Activated CD4-positive, alpha-beta T cell treated with anti-CD3 and anti-CD28 coated beads for 1 hour (primary cell): ENCODE data around the gene CCDC17.
A peak's percentile ranks its signal among the peaks of the same experiment; 100 is the strongest.
"Not testable (repeated sequence)": the region's sequence is repeated elsewhere in the genome, so short reads cannot be mapped to it uniquely, and the experiment has no call there.

ENCODE experiments used
- DNase-seq: peaks from one replicate; pipeline ENCODE4 v3.0.0-alpha.2; 2020

CCDC17 gene

DNA sequence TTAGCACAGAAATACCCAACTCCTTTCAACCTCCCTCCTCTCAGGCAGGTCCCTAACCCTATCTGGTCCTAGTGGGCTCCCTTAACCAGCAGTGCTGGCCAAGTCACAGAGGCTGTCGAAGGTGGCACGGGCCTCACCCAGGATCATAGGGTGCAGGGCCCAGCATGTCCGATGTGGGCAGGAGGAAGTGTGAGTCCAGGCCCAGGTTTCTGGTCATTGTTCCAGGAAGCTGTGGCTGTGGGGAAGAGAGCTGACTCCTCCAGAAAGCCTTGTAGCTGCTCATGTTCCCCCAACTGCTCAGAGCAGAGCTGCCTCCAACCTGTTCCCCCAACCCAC lies 2.4 kb downstream of the CCDC17 start:
- DNase-seq, result no peak

DNA sequence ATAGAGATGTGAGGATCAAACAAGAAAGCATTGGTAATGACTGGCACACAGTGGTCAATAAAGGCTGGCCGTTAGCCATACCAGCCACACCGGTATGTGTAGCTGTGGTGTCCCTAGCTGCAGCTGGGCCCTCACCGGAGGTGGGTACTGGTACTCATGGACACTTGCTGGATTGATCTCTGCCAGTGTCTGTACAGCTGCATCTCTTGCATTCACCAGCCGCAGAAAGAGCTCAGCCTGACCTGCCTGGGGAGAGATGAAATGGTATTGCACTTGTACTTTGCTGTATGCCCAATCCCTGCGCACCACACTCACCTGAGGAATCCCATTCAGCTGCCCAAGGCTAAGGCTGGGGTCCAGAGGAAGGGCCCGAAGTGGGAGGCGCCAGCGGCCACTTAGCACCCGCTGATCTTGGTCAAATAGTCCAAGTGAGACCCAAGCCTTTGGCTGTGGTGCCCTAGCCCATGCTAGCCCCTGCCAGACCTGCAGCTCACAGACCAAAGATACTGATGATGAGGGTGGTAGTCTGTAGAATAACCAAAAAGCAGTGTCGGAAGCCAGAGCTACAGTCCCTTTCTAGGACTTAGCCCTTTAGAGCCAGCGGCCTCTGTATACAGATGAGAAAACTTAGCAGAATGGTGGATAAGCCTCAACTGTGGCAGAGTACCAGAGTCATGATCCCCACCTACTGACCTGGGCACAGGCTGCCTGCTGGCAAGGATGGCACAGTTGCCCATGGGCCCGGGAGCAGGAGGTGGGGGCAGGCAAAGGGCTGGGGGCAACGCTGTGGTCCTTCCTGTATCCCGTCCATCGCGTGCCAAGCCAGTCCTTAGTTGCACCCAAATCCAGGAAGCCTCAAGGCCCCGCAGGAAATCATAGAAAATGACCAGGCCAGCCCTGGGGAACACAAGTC lies 3.0 kb downstream of the CCDC17 start:
- no peak for DNase-seq

DNA sequence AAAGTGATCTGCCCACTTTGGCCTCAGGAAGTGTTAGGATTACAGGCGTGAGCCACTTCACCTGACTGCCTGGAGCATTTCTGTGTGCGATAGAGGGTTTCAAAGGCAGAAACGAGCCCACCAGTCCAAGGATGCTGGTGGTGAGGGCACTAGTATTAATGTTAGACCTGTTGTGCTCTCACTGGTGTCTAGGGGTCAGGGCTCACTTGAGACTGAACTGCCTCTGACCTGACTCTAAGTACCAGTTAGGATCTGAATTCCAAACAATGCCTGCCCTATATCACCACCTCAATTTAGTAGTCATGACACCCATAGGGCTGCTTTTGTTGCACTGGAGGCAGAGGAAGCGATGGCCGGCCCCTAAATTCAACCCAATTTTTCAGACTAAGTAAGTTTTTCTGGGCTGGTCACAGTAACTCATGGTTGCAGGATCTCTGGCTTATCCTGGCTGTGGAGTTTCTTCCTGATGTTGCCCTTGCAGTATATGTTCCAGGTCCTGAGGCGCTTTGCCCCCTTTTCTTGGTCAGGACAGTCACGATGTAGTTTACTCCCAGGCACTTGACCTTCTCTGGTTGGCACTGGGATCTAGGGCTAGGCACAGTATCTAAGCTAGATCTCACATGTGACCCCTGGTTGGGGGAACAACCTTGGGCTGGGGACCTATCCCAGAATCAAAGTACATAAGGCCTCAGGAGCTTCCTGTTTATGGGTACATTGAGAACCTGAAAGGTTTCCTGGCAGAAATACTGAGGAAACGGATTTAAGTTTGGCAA lies 4.5 kb downstream of the CCDC17 start:
- DNase-seq, result no peak

DNA sequence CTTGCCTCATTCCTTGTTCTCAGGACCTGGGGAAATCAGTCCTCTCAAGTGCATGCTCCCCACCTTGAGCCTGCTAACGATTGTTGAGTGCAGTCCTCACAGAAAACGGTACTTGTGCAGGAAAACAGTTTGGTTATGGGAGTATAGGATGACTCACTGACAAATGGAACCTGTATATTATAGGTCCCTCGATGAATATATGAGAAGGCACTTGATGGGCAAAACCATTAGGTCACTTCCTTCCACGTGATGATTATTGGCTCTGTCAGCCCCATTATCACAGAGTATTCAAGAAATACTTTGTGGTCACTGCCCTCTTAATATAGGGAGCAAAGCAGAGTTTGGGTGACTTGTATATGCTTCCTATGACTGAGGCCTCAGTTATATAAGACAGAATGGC lies 6.2 kb downstream of the CCDC17 start:
- DNase-seq, result no peak

DNA sequence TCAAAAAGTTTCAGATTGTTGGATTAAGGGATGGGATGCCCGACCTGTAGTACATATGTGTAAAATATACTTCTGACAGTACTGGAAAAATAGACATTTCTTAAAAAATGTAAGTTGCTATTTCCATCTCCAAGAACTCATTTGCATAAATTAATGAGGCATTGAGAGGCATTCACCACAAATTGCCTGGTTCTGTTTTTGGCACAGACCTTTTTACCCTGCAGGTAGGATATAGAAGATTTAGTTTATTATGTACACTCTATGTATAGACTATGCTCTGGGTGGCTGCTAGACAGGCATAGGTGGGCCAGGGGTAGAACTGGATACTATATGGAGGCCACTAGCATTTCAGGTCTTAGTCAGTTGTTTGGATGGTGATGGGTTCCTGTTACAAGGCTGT lies 8.0 kb downstream of the CCDC17 start:
- no peak for DNase-seq

DNA sequence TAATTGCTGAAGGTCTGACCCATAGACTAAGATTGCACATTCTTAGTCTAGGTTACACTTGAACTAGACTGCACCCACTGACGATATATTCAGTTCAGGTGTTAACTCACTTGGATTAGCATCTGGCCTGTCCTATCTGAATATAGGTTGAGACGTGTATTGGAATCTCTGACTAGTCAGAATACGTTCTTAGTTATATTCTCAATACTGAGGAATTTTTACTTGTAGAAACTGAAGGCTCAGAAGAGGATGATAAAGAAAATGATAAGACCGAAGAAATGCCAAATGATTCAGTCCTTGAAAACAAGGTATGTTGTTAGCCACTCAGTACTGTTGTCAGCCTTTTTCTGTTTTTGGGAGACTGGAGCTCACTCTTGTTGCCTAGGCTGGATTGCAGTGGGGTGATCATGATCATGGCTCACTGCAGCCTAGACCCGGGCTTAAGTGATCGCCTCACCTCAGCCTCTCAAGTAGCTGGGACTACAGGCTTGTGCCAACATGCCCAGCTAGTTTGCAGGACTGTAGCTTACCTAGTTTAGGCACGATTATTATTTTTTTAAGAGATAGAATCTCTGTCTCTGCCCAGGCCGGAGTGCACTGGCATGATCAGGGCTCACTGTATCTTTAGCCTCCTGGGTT lies 10.8 kb downstream of the CCDC17 start:
- no peak for DNase-seq

DNA sequence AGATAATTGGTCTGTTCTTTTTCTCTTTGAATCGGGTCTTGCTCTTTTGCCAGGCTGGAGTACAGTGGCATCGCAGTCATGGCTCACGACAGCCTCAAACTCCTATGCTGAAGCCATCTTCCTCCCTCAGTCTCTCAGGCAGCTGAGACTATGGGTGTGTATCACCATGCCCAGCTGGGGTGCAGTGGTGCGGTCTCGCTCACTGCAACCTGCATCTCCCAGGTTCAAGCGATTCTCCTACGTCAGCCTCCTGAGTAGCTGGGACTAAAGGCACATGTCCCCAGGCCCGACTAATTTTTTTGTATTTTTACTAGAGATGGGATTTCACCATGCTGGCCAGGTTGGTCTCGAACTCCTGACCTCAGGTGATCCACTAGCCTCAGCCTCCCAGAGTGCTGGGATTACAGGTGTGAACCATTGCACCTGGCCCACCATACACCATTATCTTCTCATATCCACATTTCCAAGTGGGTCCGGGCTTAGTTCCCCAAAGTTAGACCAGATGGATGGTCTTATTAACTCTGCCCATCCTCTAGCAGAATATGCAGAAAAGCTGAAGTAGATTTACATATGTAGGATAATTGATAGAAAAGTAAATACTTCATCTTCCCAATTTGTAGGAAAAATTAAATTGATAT lies 13.1 kb downstream of the CCDC17 start:
- DNase-seq, result no peak

DNA sequence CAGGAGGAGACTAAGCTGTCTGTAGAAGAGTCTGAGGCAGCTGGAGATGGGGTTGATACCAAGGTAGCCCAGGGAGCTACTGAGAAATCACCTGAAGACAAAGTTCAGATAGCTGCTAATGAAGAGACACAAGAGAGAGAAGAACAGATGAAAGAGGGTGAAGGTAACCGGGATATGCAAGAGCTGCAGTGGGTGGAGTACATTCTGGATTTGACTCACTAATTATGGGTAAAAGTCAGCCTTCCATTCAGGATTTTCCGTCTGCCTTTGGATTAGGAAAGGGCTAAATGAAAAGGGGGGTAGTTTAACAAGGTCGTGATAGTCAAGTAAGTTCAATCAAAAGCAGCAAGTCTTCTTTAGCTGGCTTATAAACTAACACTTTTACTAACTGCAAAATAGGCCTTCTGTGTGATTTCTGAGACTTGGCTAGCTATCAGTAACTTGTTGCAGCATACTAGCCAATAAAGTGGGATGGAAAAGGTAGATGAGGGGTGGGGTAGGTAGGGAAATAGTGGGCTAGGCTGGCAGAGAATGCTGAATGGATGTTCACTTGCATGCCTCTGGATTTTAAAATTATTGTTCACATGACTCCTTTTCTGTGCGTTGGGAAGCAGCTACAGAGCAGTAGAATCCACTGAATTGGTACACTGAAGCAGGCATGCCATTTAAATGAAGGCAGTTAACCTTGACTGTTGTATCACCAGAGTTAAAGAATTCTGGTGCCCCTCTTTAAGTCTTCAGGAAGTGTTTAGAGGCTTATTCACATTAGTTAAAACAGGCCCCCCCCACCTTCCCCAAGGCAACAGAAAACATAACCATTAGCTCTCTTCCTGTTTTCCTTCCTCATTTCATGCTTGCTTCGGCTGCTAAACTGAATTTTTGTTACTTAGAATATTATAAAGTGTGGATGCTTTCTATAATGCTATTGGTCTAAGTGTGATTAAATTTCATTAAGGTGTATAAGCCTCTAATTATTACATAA lies 15.4 kb downstream of the CCDC17 start:
- DNase-seq, result no peak

DNA sequence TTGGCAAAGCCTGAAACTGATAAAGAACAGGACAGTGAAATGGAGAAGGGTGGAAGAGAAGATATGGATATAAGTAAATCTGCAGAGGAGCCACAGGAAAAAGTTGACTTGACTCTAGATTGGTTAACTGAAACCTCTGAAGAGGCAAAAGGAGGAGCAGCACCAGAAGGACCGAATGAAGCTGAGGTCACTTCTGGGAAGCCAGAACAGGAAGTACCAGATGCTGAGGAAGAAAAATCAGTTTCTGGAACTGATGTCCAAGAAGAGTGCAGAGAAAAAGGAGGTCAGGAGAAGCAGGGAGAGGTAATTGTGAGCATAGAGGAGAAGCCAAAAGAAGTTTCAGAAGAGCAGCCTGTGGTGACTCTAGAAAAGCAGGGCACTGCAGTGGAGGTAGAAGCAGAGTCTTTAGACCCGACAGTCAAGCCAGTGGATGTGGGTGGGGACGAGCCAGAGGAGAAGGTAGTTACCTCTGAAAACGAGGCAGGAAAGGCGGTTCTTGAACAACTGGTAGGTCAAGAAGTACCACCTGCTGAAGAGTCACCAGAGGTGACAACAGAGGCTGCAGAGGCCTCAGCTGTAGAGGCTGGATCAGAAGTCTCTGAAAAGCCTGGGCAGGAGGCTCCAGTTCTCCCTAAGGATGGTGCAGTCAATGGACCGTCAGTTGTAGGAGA lies 16.3 kb downstream of the CCDC17 start:
- DNase-seq, result no peak

DNA sequence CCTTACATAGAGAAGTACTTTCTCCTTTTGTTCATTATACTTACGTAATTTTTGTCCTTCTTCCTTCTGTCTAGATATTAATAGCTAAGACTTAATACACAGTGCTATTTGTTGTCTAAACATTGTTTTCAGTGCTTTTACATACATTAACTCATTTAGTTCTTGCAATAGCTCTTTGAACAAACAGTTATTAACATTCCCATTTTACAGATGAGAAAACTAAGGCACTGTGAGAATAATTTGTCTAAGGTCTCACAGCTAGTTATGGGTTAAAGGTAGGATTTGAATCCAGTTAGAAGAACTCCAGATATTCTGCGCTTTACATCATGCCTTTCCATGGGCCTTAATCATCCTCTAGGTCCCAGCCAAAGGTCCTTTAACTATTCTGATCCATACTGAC lies 19.6 kb downstream of the CCDC17 start:
- no peak for DNase-seq

DNA sequence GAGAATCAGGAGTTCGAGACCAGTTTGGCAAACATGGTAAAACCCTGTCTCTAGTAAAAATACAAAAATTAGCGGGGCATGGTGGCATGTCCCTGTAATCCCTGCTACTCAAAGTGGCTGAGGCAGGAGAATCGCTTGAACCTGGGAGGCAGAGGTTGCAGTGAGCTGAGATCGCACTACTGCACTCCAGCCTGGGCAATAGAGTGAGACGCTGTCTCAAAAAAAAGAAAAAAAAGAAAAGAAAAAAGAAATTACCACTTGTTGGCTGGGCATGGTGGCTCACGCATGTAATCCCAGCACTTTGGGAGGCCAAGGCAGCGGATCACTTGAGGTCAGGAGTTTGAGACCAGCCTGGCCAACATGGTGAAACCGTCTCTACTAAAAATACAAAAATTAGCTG lies 27.1 kb downstream of the CCDC17 start:
- not testable (repeated sequence) for DNase-seq

DNA sequence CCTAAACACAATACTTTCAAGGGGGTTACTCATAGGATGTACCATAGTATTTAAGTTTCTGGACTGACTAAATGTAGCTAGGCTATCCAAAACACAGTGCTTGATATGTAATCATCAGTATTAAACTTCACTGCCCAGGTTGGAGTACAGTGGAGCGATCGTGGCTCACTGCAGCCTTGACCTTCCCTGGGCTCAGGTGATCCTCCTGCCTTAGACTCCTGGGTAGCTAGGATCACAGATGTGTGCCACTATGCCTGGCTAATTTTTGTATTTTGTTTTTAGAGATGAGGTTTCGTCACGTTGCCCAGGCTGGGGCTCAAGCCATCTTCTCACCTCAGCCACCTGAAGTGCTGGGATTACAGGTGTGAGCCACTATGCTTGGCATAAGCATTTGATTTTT lies 29.4 kb downstream of the CCDC17 start:
- no peak for DNase-seq

DNA sequence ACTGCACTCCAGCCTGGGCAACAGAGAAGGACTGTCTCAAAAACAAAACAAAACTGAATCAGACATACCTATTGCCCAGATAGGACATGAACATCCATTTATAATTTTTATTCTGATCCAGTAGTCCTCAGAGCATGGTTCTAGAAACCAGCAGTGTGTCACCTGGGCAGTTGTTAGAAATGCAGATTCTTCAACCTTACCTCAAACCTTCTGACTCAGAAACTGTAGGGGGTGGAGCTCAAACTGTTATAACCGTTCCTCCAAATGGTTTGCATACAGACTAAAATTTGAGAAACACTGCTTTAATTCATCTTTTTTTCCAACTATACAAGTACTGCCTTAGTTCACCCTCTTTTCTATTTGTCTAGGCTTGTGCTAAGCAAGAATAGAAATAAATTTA lies 34.0 kb downstream of the CCDC17 start:
- DNase-seq, result no peak

DNA sequence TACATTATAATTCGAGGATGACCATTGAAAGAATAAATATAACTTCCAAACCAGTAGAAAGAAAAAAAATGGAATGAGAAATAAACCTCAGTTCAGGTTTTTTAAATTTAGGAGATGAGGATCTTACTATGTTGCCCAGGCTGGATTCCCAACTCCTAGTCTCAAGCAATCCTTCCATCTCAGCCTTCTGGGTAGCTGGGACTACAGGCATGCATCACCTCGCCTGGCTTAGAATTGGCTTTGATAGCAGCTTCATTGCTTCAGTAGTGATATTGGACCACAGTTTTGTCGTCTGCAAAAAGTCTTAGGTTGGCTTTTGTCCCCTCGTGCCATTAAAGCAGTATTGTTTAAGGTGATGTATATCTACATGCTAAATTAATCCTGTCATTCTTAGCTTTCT lies 37.1 kb downstream of the CCDC17 start:
- DNase-seq, result no peak

DNA sequence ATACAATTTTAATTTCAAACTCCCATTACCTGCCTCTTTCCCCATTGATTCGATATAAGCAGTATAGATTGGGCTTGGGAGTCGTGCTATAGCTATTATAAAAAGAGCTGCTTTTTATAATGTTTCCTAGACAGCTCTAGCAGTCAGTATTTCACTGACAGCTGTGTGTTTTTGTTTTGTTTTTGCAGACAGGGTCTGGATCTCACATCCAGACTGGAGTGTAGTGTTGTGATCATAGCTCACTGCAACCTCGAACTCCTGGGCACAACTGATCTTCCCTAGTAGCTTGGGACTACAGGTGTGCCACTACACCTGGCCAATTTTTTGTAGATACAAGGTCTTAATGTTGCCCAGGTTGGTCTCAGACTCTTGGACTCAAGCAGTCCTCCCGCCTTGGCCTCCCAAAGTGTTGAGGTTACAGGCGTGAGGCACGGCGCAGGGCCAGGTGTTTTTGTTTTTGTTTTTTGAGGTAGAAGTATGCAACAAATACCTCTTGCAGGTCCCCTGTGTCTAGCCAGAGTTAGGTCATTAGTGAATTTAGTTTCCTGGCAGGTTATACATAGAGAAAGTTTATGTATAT lies 38.3 kb downstream of the CCDC17 start:
- no peak for DNase-seq

DNA sequence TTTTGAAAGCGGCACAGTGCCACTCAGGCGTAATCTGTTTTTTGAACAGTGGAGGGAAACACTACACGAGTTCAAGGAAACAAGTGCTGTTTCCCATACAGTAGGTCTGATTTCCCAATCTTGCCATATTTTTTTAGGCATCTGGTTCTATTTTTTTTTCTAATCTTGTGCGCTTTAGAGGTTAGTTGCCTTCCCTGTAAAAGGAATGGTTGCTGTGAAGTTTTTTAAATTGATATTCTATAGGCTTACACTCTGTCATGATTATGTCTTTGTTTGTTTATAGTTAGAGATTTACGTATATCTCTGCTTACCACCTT lies 38.8 kb downstream of the CCDC17 start:
- DNase-seq, result no peak

DNA sequence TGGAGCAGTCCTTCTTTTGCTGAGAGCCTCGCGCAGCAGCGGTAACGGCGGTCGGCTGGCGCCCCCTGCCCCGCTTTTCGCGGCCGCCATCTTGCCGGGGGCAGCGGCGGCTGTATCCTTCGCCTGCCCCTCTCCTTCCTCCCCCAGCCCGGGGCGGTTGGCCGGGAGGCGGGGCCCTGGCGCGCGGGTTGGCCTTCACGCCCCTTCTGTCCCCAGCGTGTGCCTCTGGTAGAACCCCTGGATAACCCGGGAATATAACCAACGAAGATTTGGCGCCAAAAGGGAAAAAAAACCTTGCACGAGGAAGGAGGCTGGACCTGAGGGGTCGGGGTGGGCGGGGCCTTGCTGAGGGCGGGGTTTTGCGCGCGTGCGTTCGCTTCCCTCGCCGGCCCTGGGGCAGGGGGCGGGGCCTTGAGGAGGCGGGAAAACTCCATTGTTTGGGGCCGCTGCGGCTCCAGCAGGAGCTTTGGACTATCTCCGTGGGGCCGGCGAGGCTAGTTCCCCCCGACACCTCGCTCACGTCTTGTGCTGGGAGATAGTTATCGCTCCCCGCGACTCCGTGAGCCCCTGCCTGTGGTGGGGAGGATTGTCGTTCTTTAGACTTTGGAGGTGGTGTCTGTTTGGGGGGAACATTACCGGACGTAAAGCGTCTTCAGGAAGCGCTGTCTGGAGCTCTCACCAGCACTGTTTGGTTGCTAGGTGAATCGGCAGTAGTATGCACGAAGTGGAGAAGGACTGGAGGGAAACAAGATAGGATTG lies 39.3 kb downstream of the CCDC17 start:
- DNase-seq, result peak; percentile 75

DNA sequence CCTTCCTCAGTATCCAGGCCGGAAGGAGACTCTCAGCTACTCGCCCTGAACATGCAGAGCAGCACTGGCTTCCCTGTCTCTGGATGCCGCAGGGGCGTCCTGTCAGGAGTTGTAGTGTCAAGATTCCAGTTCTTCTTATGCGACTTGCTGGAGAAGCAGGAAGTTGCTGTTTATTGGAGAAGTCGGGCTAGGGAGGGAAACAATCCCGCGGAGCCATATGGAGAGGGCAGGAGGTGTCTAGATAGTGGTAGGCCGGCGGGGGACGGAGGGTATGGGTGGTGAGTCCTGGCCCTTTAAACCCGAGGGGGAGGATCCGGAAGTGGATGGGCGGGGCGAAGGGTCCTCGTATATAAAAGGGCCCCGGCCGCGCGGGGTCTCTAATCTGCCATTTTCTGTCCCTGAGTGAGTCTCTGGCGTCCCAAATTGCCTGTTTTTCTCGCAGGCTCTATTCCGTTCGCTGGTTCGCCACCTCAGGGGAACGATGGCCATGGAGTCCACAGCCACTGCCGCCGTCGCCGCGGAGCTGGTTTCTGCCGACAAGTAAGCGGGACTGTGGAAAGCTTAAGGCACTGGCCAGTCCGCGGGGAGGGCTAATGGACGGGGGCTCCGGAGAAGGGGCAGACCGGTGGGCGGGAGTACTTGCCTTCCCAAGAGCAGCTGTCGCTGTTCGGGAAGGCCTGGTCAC lies 40.0 kb downstream of the CCDC17 start, which contains the start of gene NASP:
NASP (plus strand) TSS at position 376 of the 685 bp plus-strand sequence; CDS start at position 482, 106 bp downstream.
- DNase-seq, result peak; percentile 89

DNA sequence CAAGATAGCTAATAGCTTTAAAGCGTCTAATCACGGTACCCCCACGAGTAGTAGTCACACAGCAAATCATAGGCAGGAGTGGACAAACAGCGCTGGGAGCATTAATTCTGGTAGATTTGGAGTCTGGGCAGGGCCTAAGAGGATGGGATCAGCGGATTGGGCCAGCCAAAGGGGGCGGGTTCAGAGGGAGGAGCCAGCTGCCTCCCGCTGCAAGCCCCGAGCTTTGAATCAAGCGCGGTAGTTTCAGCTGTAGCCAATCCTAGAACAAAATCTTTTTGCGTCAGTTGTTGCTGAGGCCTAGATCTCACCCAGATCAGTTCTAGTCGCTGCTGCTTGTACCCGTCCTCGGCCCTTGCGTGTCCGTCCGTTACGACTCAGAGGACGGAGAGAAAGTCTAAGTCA lies 40.6 kb downstream of the CCDC17 start:
- peak; percentile 86 for DNase-seq
